ENCODE measurements around the gene PIR. TPM values are rescaled to one million over a fixed set of nuclear protein-coding genes. Genes with fewer than 3 reads are reported as not detected.

The PIR gene
- total RNA-seq, 1 donor from 2014 or later, result 21.8 TPM

- Mint-ChIP-seq H3K4me3 (ENCODE audit: unreplicated experiment) (no peak overlapping the region), H3K27ac (ENCODE audit: unreplicated experiment) (no peak overlapping the region), H3K4me1 (ENCODE audit: unreplicated experiment) (no peaks in the 10 kb centered on the region), H3K9me3 (ENCODE audit: unreplicated experiment) (no peaks in the 10 kb centered on the region), H3K27me3 (ENCODE audit: unreplicated experiment) (peaks cover 36% of the 10 kb centered on the region), H3K36me3 (ENCODE audit: unreplicated experiment) (no peaks in the 10 kb centered on the region)
- TF ChIP-seq, protein P1, sequence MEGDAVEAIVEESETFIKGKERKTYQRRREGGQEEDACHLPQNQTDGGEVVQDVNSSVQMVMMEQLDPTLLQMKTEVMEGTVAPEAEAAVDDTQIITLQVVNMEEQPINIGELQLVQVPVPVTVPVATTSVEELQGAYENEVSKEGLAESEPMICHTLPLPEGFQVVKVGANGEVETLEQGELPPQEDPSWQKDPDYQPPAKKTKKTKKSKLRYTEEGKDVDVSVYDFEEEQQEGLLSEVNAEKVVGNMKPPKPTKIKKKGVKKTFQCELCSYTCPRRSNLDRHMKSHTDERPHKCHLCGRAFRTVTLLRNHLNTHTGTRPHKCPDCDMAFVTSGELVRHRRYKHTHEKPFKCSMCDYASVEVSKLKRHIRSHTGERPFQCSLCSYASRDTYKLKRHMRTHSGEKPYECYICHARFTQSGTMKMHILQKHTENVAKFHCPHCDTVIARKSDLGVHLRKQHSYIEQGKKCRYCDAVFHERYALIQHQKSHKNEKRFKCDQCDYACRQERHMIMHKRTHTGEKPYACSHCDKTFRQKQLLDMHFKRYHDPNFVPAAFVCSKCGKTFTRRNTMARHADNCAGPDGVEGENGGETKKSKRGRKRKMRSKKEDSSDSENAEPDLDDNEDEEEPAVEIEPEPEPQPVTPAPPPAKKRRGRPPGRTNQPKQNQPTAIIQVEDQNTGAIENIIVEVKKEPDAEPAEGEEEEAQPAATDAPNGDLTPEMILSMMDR (IDR thresholded peaks at IDR 0.05), result no peak
- no peak for DNase-seq (ENCODE audit: extremely low spot score, unreplicated experiment)
Observed at GRCh38 chrX:15501506-15501905, 8.4 kb upstream of the PIR start.

DNA sequence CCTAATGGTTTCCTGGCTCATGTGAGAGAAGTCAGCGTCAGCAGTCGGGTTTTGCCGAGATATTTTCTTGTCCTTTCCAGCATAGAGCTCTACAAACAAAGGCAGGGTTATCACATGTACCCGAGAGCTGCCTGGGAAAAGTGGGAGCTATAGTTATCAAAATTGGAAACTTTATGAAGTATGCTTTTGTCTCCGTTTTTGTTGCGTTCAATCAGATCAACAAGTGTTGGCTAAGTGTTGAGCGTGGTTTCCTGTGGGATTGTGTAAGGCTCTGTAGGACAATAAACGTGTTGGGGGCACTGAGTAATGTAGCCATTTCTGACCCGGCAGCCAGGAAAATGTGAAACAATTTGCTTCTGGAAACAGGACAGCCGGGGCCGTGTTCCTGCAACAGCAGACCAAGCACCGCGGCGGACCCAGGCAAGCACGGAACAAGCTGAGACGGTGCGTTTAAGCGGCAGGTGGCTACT is 7.4 kb upstream of the PIR start, which contains the start of gene BMX:
Gene BMX (plus strand): TSS at position 311 of the 470 bp plus-strand sequence. CDS start 7,547 bp downstream, outside the sequence.
- Mint-ChIP-seq H3K4me1 (ENCODE audit: unreplicated experiment) (no peaks in the 10 kb centered on the region), H3K4me3 (ENCODE audit: unreplicated experiment) (no peak within 1 kb of the TSS), H3K27ac (ENCODE audit: unreplicated experiment) (no peak within 1 kb of the TSS), H3K27me3 (ENCODE audit: unreplicated experiment) (peaks cover 33% of the 10 kb centered on the region), H3K36me3 (ENCODE audit: unreplicated experiment) (no peaks in the 10 kb centered on the region), H3K9me3 (ENCODE audit: unreplicated experiment) (no peaks in the 10 kb centered on the region)
- DNase-seq (ENCODE audit: extremely low spot score, unreplicated experiment), result no peak
- TF ChIP-seq, protein P1 (IDR thresholded peaks at IDR 0.05), result no peak

GRCh38 chrX:15499976-15500375 is 6.8 kb upstream of the PIR start:
- no peak for DNase-seq (ENCODE audit: extremely low spot score, unreplicated experiment)
- Mint-ChIP-seq H3K36me3 (ENCODE audit: unreplicated experiment) (no peaks in the 10 kb centered on the region), H3K27ac (ENCODE audit: unreplicated experiment) (no peak overlapping the region), H3K4me1 (ENCODE audit: unreplicated experiment) (no peaks in the 10 kb centered on the region), H3K4me3 (ENCODE audit: unreplicated experiment) (no peak overlapping the region), H3K27me3 (ENCODE audit: unreplicated experiment) (peaks cover 30% of the 10 kb centered on the region), H3K9me3 (ENCODE audit: unreplicated experiment) (no peaks in the 10 kb centered on the region)
- TF ChIP-seq, protein P1 (IDR thresholded peaks at IDR 0.05), result no peak

DNA sequence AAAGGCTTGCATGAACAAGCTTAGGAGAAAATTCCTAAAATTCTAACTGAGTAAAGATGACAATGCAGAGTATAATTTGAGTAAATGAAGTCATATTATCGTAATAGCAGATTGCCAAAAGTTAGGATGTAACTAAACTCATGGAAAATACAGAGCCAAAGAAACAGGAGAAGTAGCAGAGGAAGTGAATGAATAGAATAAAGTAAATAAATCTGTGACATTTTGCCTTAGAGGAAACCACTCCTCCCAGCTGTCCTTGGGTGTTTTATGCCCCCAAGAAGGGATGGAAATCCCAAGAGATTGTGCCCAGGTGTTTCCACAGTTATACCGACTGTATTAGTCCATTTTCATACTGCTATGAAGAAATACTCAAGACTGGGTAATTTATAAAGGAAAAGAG is 5.6 kb upstream of the PIR start:
- DNase-seq (ENCODE audit: extremely low spot score, unreplicated experiment), result no peak
- H3K9me3 Mint-ChIP-seq (ENCODE audit: unreplicated experiment), result no peaks in the 10 kb centered on the region
- H3K4me1 Mint-ChIP-seq (ENCODE audit: unreplicated experiment), result peaks cover under 1% of the 10 kb centered on the region
- no peaks in the 10 kb centered on the region for H3K36me3 Mint-ChIP-seq (ENCODE audit: unreplicated experiment)
- peaks cover 22% of the 10 kb centered on the region for H3K27me3 Mint-ChIP-seq (ENCODE audit: unreplicated experiment)
- H3K27ac Mint-ChIP-seq (ENCODE audit: unreplicated experiment), result no peak overlapping the region
- H3K4me3 Mint-ChIP-seq (ENCODE audit: unreplicated experiment), result no peak overlapping the region
- TF ChIP-seq, protein P1 (IDR thresholded peaks at IDR 0.05), result no peak

DNA sequence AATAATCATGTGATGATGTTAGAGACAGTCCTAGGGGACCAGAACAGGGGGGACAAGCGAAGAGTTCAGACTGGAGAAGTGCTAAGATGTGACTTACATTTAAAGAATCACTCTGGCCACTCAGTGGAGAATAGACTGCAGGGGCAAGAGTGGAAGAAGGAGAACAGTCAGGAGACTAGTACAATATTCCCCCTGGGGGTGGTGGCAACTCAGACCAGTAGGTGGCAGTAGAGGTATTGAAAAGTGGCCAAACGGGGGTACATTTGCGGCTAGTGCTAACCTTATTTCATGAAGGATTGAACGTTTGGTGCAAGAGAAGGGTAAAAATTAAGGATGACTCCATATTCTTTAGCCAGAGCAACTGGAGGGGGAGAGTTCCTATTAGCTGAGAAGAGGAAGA is 4.7 kb upstream of the PIR start:
- H3K9me3 Mint-ChIP-seq (ENCODE audit: unreplicated experiment), result no peaks in the 10 kb centered on the region
- TF ChIP-seq, protein P1 (IDR thresholded peaks at IDR 0.05), result peak; percentile 67
- H3K27ac Mint-ChIP-seq (ENCODE audit: unreplicated experiment), result no peak overlapping the region
- H3K4me1 Mint-ChIP-seq (ENCODE audit: unreplicated experiment), result peaks cover 8% of the 10 kb centered on the region
- no peak for DNase-seq (ENCODE audit: extremely low spot score, unreplicated experiment)
- peaks cover 22% of the 10 kb centered on the region for H3K27me3 Mint-ChIP-seq (ENCODE audit: unreplicated experiment)
- no peak overlapping the region for H3K4me3 Mint-ChIP-seq (ENCODE audit: unreplicated experiment)
- no peaks in the 10 kb centered on the region for H3K36me3 Mint-ChIP-seq (ENCODE audit: unreplicated experiment)
